B cell (primary cell): Measurements from ENCODE around the gene STMN1. TPM values are rescaled to one million over a fixed set of nuclear protein-coding genes. Genes with fewer than 3 reads are reported as not detected.

Experiments used
- ATAC-seq: fragments of 200-7000 bp; cut with Tn5 transposase; one replicate; pipeline ENCODE4 v1.10.0; 2021; ENCODE audit warnings: low read depth, mild to moderate bottlenecking, moderate number of reproducible peaks, moderate library complexity
- CTCF ChIA-PET: fragments of 350-600 bp; sonication (Branson Sonifier 250); formaldehyde crosslinking; loops from one replicate; lab custom pipeline; 2021; ENCODE audit warnings: antibody characterized with exemption, inconsistent platforms; lab: Charles Lee
- POLR2A ChIA-PET: fragments of 350-600 bp; sonication (Branson Sonifier 250); formaldehyde crosslinking; loops from one replicate; lab custom pipeline; 2021; ENCODE audit warnings: antibody characterized with exemption; lab: Charles Lee
- DNase-seq: peaks from one replicate; pipeline ENCODE4 v3.0.0; 2013
- H2AFZ ChIP-seq: 2 replicates; pipeline ENCODE4 v1.6.1; 2012; ENCODE audit warnings: mild to moderate bottlenecking, low read depth, low read length; ENCODE audit not compliant: insufficient read depth, poor library complexity, severe bottlenecking
- H3K27ac ChIP-seq, 2 donors: 1 replicate in 1 of 2; 2 replicates in 1 of 2; pipeline ENCODE4 v1.5.1; 2012 to 2013; ENCODE audit warnings: low read length in 2 of 2, mild to moderate bottlenecking in 2 of 2, moderate library complexity in 1 of 2
- H3K27me3 ChIP-seq, 4 experiments: fragments of 200-600 bp in 1 of 4; sonication (generic) in 1 of 4; replicated peaks in 1 of 4; 1 replicate in 2 of 4; 2 replicates in 2 of 4; pipeline versions ENCODE4 v1.6.1 to v1.7.0; 2013 to 2016; ENCODE audit warnings: low read length in 3 of 4, mild to moderate bottlenecking in 2 of 4, mixed read lengths in 1 of 4, moderate library complexity in 1 of 4; ENCODE audit not compliant: insufficient read depth in 4 of 4, control insufficient read depth in 3 of 4; ENCODE audit errors: control extremely low read depth in 1 of 4
- H3K36me3 ChIP-seq, 2 experiments: replicated peaks in 1 of 2; 1 replicate in 1 of 2; 2 replicates in 1 of 2; pipeline versions ENCODE4 v1.6.1 to v1.7.1; 2013; ENCODE audit warnings: low read length in 1 of 2; ENCODE audit not compliant: insufficient read depth in 2 of 2, control insufficient read depth in 1 of 2; ENCODE audit errors: control extremely low read depth in 1 of 2, extremely low read depth in 1 of 2
- H3K4me1 ChIP-seq, 2 donors: fragments of 200-600 bp in 1 of 2; sonication (generic) in 1 of 2; 1 replicate in 1 of 2; 2 replicates in 1 of 2; pipeline versions ENCODE4 v1.5.1 to v1.6.1; 2013 to 2017; ENCODE audit warnings: low read length in 2 of 2; ENCODE audit not compliant: control insufficient read depth in 2 of 2, insufficient read depth in 2 of 2
- H3K4me2 ChIP-seq: replicated peaks from 2 replicates; pipeline ENCODE3; 2012; ENCODE audit warnings: mild to moderate bottlenecking, low read depth, low read length; ENCODE audit not compliant: poor library complexity, severe bottlenecking
- H3K4me3 ChIP-seq, 5 experiments: fragments of 200-600 bp in 1 of 5; sonication (generic) in 1 of 5; 1 replicate in 3 of 5; 2 replicates in 2 of 5; pipeline versions ENCODE4 v1.5.1 to v1.7.0; 2011 to 2016; ENCODE audit warnings: low read length in 4 of 5, mild to moderate bottlenecking in 4 of 5, low read depth in 2 of 5, control low read depth in 1 of 5, moderate library complexity in 1 of 5; ENCODE audit not compliant: insufficient read depth in 1 of 5; ENCODE audit errors: control extremely low read depth in 1 of 5, extremely low read depth in 1 of 5
- H3K79me2 ChIP-seq: fragments of 200-600 bp; sonication (generic); one replicate; pipeline ENCODE4 v1.6.0; 2016; ENCODE audit warnings: low read length; ENCODE audit not compliant: control insufficient read depth, insufficient read depth
- H3K9ac ChIP-seq: fragments of 200-600 bp; sonication (generic); 2 replicates; pipeline ENCODE4 v1.6.1; 2017; ENCODE audit warnings: mild to moderate bottlenecking, low read length, moderate library complexity
- H3K9me3 ChIP-seq, 3 donors: one replicate each; pipeline versions ENCODE4 v1.6.1 to v1.7.1; 2013; ENCODE audit warnings: low read length in 2 of 3; ENCODE audit not compliant: control insufficient read depth in 2 of 3, insufficient read depth in 1 of 3; ENCODE audit errors: control extremely low read depth in 1 of 3
- H4K20me1 ChIP-seq: 2 replicates; pipeline ENCODE4 v1.6.0; 2012; ENCODE audit warnings: mild to moderate bottlenecking, low read length; ENCODE audit not compliant: insufficient read depth, control insufficient read depth, poor library complexity, severe bottlenecking
- H3K27ac Mint-ChIP-seq: one replicate; pipeline ENCODE4 v1.8.0; 2021; ENCODE audit warnings: mixed read lengths
- H3K27me3 Mint-ChIP-seq: one replicate; pipeline ENCODE4 v1.8.0; 2021; ENCODE audit warnings: mixed read lengths
- H3K4me1 Mint-ChIP-seq: one replicate; pipeline ENCODE4 v1.8.0; 2021; ENCODE audit warnings: mixed read lengths
- H3K4me3 Mint-ChIP-seq: one replicate; pipeline ENCODE4 v1.8.0; 2021; ENCODE audit warnings: mixed read lengths
- H3K9me3 Mint-ChIP-seq: one replicate; pipeline ENCODE4 v1.8.0; 2022; ENCODE audit warnings: mixed read lengths; ENCODE audit not compliant: insufficient read depth
- CTCF ChIP-seq: fragments of 200-600 bp; IDR thresholded peaks from one replicate; pipeline ENCODE4 v1.8.0; 2022; ENCODE audit warnings: antibody characterized with exemption, mild to moderate bottlenecking
- EZH2 ChIP-seq: IDR thresholded peaks from 2 replicates; pipeline ENCODE4 v1.6.1; 2012; ENCODE audit warnings: borderline replicate concordance, low read depth, mild to moderate bottlenecking, moderate library complexity, low read length; ENCODE audit not compliant: insufficient read depth, poor library complexity, severe bottlenecking
- WGBS: methylation state at CpG from one replicate; pipeline ENCODE4 v1.1.5; 2013; ENCODE audit warnings: missing lambda C conversion rate; ENCODE audit not compliant: insufficient coverage; 5-methylcytosine and 5-hydroxymethylcytosine counted together
- intact Hi-C: fragments of 100-400 bp; cut with micrococcal nuclease; formaldehyde crosslinking; loops from one replicate; pipeline ENCODE4 v1.10.0; 2022
- polyA plus RNA-seq: library from polyadenylated mRNA; depleted of rRNA; stranded (reverse); fragments of >200 nt; gene quantifications from 2 replicates; pipeline ENCODE4 v1.2.3, GENCODE V29; 2012
- total RNA-seq, 2 donors: library from RNA; stranded (reverse); fragments of 120-200 nt in 1 of 2; gene quantifications; 1 replicate in 1 of 2; 2 replicates in 1 of 2; pipeline versions ENCODE4 v1.2.3 to v1.2.4, GENCODE V29; 2013 to 2022

STMN1 gene
- total and polyA plus RNA-seq, 2 donors (not counting 1 experiment from before 2014, with no cell fraction given): 9.9 to 48.0 TPM

- no peak overlapping the region for H2AFZ ChIP-seq
- DNase-seq (no peak), ATAC-seq (no peak)
- no peak overlapping the region for H3K4me2 ChIP-seq
- peaks cover 22 to 30% of the 10 kb centered on the region in 2 donors for H3K4me1 ChIP-seq
- no peak overlapping the region for H3K4me3 ChIP-seq
- no peak overlapping the region for H3K9ac ChIP-seq
- H3K4me3 Mint-ChIP-seq: no peak overlapping the region
- H3K9me3 Mint-ChIP-seq: no peaks in the 10 kb centered on the region
- TF ChIP-seq CTCF (no peak), EZH2 (no peak)
- H3K9me3 ChIP-seq: peaks cover 0 to 4% (median 0%) of the 10 kb centered on the region in 3 donors
- WGBS: 99% methylated on average over 20 of the region's 20 CpGs
- peaks cover 26% of the 10 kb centered on the region for H3K4me1 Mint-ChIP-seq
- no peaks in the 10 kb centered on the region for H3K27me3 ChIP-seq
- H3K27ac ChIP-seq: no peak overlapping the region
- H3K36me3 ChIP-seq: no peaks in the 10 kb centered on the region
- H3K27ac Mint-ChIP-seq: peak overlapping the region; percentile 63
- no peaks in the 10 kb centered on the region for H3K79me2 ChIP-seq
- intact Hi-C loops: no loop called here
- CTCF ChIA-PET: interaction anchor here (0.9 kb wide), 1 partner anchor 32 kb away, joined by 3 read pairs; no protein-coding TSS in a partner anchor
- no peaks in the 10 kb centered on the region for H4K20me1 ChIP-seq
- POLR2A ChIA-PET: no interaction called here
- H3K27me3 Mint-ChIP-seq: no peaks in the 10 kb centered on the region
These were observed 43.3 kb downstream of the STMN1 start for GRCh38 chr1:25862785-25863485.
